HepG2 (cell line): ENCODE measurements around the gene DPM2. TPM values are rescaled to one million over a fixed set of nuclear protein-coding genes. Genes with fewer than 3 reads are reported as not detected.
A peak's percentile ranks its signal among the peaks of the same experiment; 100 is the strongest.

Experiments
- AGO1 ChIP-seq: fragments of 200-400 bp; formaldehyde crosslinking; IDR thresholded peaks from 2 replicates; pipeline ENCODE4 v1.6.1; 2017; ENCODE audit warnings: mild to moderate bottlenecking, low read depth, low read length, moderate library complexity; ENCODE audit not compliant: poor library complexity, severe bottlenecking
- AKAP8 ChIP-seq: sonication (generic); formaldehyde crosslinking; IDR thresholded peaks from 2 replicates; pipeline ENCODE4 v1.5.1; 2020; ENCODE audit warnings: mild to moderate bottlenecking, missing genetic modification reagents
- CEBPG ChIP-seq: IDR thresholded peaks from 2 replicates; pipeline ENCODE4 v1.6.1; 2016
- ELF3 ChIP-seq: IDR thresholded peaks from 2 replicates; pipeline ENCODE4 v1.6.1; 2016; ENCODE audit warnings: missing genetic modification reagents, missing compliant biosample characterization
- FOXP1 ChIP-seq, 2 experiments: fragments of 450-650 bp in 1 of 2; IDR thresholded peaks; 2 replicates each; pipeline ENCODE4 v1.6.1; 2017 to 2018; ENCODE audit warnings: antibody characterized with exemption in 1 of 2
- HDAC2 ChIP-seq: sonication (generic); formaldehyde crosslinking; IDR thresholded peaks from 2 replicates; pipeline ENCODE4 v1.4.0; 2020; ENCODE audit warnings: missing genetic modification reagents
- HIC2 ChIP-seq: sonication (generic); formaldehyde crosslinking; IDR thresholded peaks from 2 replicates; pipeline ENCODE4 v1.9.0; 2022; ENCODE audit warnings: low read depth, missing genetic modification reagents
- HNRNPK ChIP-seq: fragments of 200-400 bp; formaldehyde crosslinking; IDR thresholded peaks from 2 replicates; pipeline ENCODE4 v1.6.1; 2018; ENCODE audit warnings: low read length, low read depth, moderate library complexity, mild to moderate bottlenecking; ENCODE audit not compliant: poor library complexity, severe bottlenecking
- KAT7 ChIP-seq: IDR thresholded peaks from 2 replicates; pipeline ENCODE4 v1.6.1; 2018; ENCODE audit warnings: borderline replicate concordance, missing compliant biosample characterization
- KDM5A ChIP-seq: fragments of 200-600 bp; sonication (generic); IDR thresholded peaks from 2 replicates; pipeline ENCODE4 v1.7.0; 2018; ENCODE audit warnings: antibody characterized with exemption, mild to moderate bottlenecking, low read length, borderline replicate concordance
- MAFG ChIP-seq: sonication (generic); formaldehyde crosslinking; IDR thresholded peaks from 2 replicates; pipeline ENCODE4 v1.5.1; 2020; ENCODE audit warnings: mild to moderate bottlenecking, missing genetic modification reagents
- NR0B2 ChIP-seq: sonication (generic); formaldehyde crosslinking; IDR thresholded peaks from 2 replicates; pipeline ENCODE4 v1.4.0; 2020; ENCODE audit warnings: mild to moderate bottlenecking, missing genetic modification reagents
- SCMH1 ChIP-seq: sonication (generic); formaldehyde crosslinking; IDR thresholded peaks from 2 replicates; pipeline ENCODE4 v1.9.0; 2021; ENCODE audit warnings: missing genetic modification reagents, mild to moderate bottlenecking, borderline replicate concordance
- SP2 ChIP-seq: sonication (generic); formaldehyde crosslinking; IDR thresholded peaks from 2 replicates; pipeline ENCODE4 v1.5.1; 2020; ENCODE audit warnings: mild to moderate bottlenecking, missing genetic modification reagents
- SRSF1 ChIP-seq: fragments of 200-400 bp; formaldehyde crosslinking; optimal IDR thresholded peaks from 2 replicates; pipeline ENCODE3; 2017; ENCODE audit warnings: mild to moderate bottlenecking, low read depth, low read length, moderate library complexity
- TFE3 ChIP-seq: IDR thresholded peaks from 2 replicates; pipeline ENCODE4 v1.6.1; 2016
- ZFP90 ChIP-seq: sonication (generic); formaldehyde crosslinking; IDR thresholded peaks from 2 replicates; pipeline ENCODE4 v1.8.0; 2022; ENCODE audit warnings: missing genetic modification reagents, mild to moderate bottlenecking, inconsistent platforms, borderline replicate concordance
- ZNF414 ChIP-seq: sonication (generic); formaldehyde crosslinking; IDR thresholded peaks from 2 replicates; pipeline ENCODE4 v1.5.0; 2020; ENCODE audit warnings: missing genetic modification reagents
- ZNF430 ChIP-seq: sonication (generic); formaldehyde crosslinking; IDR thresholded peaks from 2 replicates; pipeline ENCODE4 v1.9.0; 2021; ENCODE audit warnings: mild to moderate bottlenecking, missing genetic modification reagents
- ZNF460 ChIP-seq: sonication (generic); formaldehyde crosslinking; IDR thresholded peaks from 2 replicates; pipeline ENCODE4 v1.5.1; 2020; ENCODE audit warnings: missing genetic modification reagents, mild to moderate bottlenecking, borderline replicate concordance
- polyA plus RNA-seq, 8 experiments: library from polyadenylated mRNA; depleted of rRNA in 3 of 8; stranded (reverse) in 7 of 8; unstranded in 1 of 8; fragments of >200 nt; fragmentation: Illumina TruSeq in 4 of 8; extraction: Trizol in 4 of 8; gene quantifications; 2 replicates each; pipeline versions ENCODE4 v1.2.1 to v1.2.3, GENCODE V29; 2011 to 2016; ENCODE audit warnings: low read depth in 4 of 8, missing spikeins in 1 of 8, mixed read lengths in 1 of 8; ENCODE audit not compliant: insufficient read depth in 1 of 8
- total RNA-seq, 5 experiments: library from RNA; depleted of rRNA; stranded (reverse); fragments of >200 nt; fragmentation: Illumina TruSeq; extraction: Trizol; gene quantifications; 2 replicates each; pipeline ENCODE4 v1.2.3, GENCODE V29; 2016; ENCODE audit warnings: low read depth in 1 of 5
- TF ChIP-seq, protein P1 (sequence below): sonication (generic); formaldehyde crosslinking; conservative IDR thresholded peaks from 2 replicates; pipeline ENCODE4 v1.4.0; 2020; ENCODE audit warnings: missing genetic modification reagents
- TF ChIP-seq, protein P2 (sequence below): sonication (generic); formaldehyde crosslinking; IDR thresholded peaks from 2 replicates; pipeline ENCODE4 v1.4.0; 2020; ENCODE audit warnings: mild to moderate bottlenecking, missing genetic modification reagents

DPM2 gene
- total and polyA plus RNA-seq, 2 of the 13 experiments (the other 11 are each of a cell fraction or from before 2014, with no cell fraction given): 24.8 to 35.3 TPM

DNA sequence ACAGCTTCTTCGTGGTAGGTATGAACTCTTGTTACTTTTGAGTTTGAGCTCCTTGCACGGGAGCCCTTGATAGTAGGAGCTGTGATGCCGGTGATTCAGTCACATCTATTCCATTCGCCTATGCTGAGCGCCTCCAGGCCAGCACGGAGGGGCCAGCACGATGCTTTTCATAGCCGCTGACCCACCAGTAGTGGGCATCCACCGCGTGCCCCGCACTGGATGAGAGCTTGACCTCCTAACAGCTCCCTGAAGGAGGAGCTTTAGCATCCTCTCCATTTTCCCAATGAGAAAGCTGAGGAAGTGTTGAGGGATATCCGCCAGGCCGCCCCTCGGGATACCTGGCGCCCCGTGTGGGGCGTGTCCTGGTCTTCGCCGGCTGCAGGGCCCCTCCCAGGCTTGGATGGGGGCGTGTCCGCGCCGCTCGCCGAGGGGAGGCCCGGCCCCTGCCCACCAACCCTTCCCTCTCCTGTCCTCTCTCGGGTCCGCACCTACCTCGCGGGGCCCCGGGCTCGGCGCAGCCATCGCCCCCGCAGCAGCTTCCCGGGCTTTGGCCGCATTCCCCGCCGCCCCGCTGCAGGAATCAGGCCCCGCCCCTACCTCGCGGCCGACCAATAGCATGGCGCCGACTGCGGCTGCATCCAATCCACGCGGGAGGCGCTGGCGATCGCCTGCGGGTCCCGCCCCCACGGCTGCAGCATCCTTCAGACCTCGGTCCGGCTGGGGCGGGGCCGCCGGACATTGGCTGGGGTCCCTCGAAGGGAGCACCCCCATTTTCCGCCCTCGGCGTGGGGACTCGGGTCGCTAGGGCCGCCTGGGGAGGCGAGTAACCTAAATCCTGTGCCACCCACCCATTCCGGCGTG is 7.2 kb downstream of the DPM2 start, which contains the start of gene PIP5KL1 (continued):
- TF ChIP-seq ZNF460 (no peak), HNRNPK (peak; percentile 66), SRSF1 (no peak), CEBPG (CRISPR knock-in tag) (no peak), KDM5A (no peak), KAT7 (CRISPR knock-in tag) (no peak), AGO1 (peak; percentile 99), ZNF414 (CRISPR knock-in tag) (no peak), HIC2 (CRISPR knock-in tag) (no peak), MAFG (CRISPR knock-in tag) (no peak), ELF3 (CRISPR knock-in tag) (no peak), FOXP1 (IDR thresholded peaks at IDR 0.05) (no peak), FOXP1 (CRISPR knock-in tag; IDR thresholded peaks at IDR 0.05) (no peak), HDAC2 (no peak), AKAP8 (CRISPR knock-in tag) (peak; percentile 60; the same call in 1 of the 2 replicates), TFE3 (CRISPR knock-in tag) (no peak), SCMH1 (CRISPR knock-in tag) (no peak), ZFP90 (CRISPR knock-in tag) (peak; percentile 62; the same call in 1 of the 2 replicates), NR0B2 (no peak), ZNF430 (CRISPR knock-in tag) (no peak), SP2 (CRISPR knock-in tag) (peak; percentile 86)
- TF ChIP-seq, protein P1, sequence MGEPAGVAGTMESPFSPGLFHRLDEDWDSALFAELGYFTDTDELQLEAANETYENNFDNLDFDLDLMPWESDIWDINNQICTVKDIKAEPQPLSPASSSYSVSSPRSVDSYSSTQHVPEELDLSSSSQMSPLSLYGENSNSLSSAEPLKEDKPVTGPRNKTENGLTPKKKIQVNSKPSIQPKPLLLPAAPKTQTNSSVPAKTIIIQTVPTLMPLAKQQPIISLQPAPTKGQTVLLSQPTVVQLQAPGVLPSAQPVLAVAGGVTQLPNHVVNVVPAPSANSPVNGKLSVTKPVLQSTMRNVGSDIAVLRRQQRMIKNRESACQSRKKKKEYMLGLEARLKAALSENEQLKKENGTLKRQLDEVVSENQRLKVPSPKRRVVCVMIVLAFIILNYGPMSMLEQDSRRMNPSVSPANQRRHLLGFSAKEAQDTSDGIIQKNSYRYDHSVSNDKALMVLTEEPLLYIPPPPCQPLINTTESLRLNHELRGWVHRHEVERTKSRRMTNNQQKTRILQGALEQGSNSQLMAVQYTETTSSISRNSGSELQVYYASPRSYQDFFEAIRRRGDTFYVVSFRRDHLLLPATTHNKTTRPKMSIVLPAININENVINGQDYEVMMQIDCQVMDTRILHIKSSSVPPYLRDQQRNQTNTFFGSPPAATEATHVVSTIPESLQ (CRISPR knock-in tag): no peak
- TF ChIP-seq, protein P2, sequence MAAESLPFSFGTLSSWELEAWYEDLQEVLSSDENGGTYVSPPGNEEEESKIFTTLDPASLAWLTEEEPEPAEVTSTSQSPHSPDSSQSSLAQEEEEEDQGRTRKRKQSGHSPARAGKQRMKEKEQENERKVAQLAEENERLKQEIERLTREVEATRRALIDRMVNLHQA (CRISPR knock-in tag): no peak
